ENCODE measurements around the gene PCSK7. TPM values are rescaled to one million over a fixed set of nuclear protein-coding genes. Genes with fewer than 3 reads are reported as not detected.
A peak's percentile ranks its signal among the peaks of the same experiment; 100 is the strongest.

Gene PCSK7
- total and polyA plus RNA-seq, 10 of the 15 experiments (the other 5 are each of a cell fraction or from before 2014, with no cell fraction given), result 5.5 to 81.5 (median 51.6) TPM

DNA sequence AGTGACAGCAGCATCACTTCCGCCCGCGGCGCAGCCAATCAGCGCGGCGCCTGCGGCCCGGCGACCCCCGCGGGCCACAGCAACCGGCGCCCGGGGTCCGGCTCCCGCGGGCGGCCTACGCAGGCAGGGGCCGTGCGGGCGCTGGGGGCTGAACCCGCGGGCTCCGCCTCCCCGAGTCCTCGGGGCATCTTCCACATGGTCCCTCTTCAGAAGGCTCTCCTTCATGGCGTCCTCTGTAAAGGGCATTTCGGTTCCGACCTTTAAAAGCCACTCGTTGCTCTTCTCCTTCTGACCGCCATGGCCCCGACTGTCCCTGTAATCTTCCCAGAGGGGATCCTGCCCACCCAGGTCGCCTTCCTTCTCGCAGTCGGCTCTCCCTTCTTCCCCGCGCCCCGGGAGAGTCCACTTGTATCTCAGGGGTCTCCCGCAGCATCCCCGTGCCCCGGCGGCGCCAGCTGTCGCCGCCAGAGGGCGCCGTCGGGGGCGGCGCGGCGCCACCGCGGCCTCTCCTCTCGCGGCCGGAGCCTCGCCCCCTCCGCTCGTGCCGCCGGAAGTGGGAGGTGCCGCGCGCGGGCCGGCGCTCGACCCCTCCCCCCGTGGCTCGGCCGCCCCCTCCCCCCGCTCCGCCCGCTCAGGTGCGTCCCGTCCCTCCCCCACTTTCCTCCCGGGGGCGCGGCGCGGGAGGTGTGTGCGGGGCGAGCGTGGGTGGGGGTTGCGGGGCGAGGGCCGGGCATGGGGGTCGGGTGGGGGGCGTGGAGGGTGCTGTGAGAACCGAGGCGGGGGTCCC is 412 bp upstream of the PCSK7 start, which contains the start of gene RNF214 (continued):
- TF ChIP-seq CHD4 (IDR thresholded peaks at IDR 0.05) (no peak), SREBF2 (IDR thresholded peaks at IDR 0.05; ENCODE audit: low read length) (no peak), ATF7 (IDR thresholded peaks at IDR 0.05; ENCODE audit: low read depth) (0 out of 2 replicates have a peak, but pooled peaks have one; percentile 29), KDM1A (IDR thresholded peaks at IDR 0.05; ENCODE audit: borderline replicate concordance) (no peak), ZSCAN29 (IDR thresholded peaks at IDR 0.05) (no peak), SMAD1 (IDR thresholded peaks at IDR 0.05; ENCODE audit: low read depth, partially characterized antibody) (no peak), STAT1 (conservative IDR thresholded peaks at IDR 0.05) (peak; percentile 63; the same call in 1 of the 2 replicates), ZBED1 (IDR thresholded peaks at IDR 0.05; ENCODE audit: borderline replicate concordance) (no peak), POLR2AphosphoS2 (IDR thresholded peaks at IDR 0.05; ENCODE audit: low read depth, low read length) (no peak), LARP7 (IDR thresholded peaks at IDR 0.05) (peak; percentile 88; the same call in 1 of the 2 replicates), GATAD2B (conservative IDR thresholded peaks at IDR 0.05; ENCODE audit: low read depth) (peak; percentile 91), SREBF1 (IDR thresholded peaks at IDR 0.05; ENCODE audit: low read length) (no peak), IKZF1 (conservative IDR thresholded peaks at IDR 0.05) (peak; percentile 70), PML (IDR thresholded peaks at IDR 0.05; ENCODE audit: low read length) (no peak), CBX5 (IDR thresholded peaks at IDR 0.05; ENCODE audit: low read depth) (no peak), ESRRA (IDR thresholded peaks at IDR 0.05; ENCODE audit: low read length) (no peak), TCF12 (IDR thresholded peaks at IDR 0.05; ENCODE audit: low read depth, low read length) (peak; percentile 78), MTA3 (IDR thresholded peaks at IDR 0.05; ENCODE audit: borderline replicate concordance, low read length) (no peak), BACH1 (IDR thresholded peaks at IDR 0.05; ENCODE audit: borderline replicate concordance) (peak; percentile 76), CBX3 (IDR thresholded peaks at IDR 0.05; ENCODE audit: borderline replicate concordance, low read depth) (no peak), SPI1 (IDR thresholded peaks at IDR 0.05; ENCODE audit: borderline replicate concordance, insufficient read depth, low read depth, low read length) (peak; percentile 55; the same call in 1 of the 2 replicates)
- TF ChIP-seq, protein P1, sequence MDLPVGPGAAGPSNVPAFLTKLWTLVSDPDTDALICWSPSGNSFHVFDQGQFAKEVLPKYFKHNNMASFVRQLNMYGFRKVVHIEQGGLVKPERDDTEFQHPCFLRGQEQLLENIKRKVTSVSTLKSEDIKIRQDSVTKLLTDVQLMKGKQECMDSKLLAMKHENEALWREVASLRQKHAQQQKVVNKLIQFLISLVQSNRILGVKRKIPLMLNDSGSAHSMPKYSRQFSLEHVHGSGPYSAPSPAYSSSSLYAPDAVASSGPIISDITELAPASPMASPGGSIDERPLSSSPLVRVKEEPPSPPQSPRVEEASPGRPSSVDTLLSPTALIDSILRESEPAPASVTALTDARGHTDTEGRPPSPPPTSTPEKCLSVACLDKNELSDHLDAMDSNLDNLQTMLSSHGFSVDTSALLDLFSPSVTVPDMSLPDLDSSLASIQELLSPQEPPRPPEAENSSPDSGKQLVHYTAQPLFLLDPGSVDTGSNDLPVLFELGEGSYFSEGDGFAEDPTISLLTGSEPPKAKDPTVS (IDR thresholded peaks at IDR 0.05; ENCODE audit: low read depth, low read length), result no peak
- TF ChIP-seq, protein P2, sequence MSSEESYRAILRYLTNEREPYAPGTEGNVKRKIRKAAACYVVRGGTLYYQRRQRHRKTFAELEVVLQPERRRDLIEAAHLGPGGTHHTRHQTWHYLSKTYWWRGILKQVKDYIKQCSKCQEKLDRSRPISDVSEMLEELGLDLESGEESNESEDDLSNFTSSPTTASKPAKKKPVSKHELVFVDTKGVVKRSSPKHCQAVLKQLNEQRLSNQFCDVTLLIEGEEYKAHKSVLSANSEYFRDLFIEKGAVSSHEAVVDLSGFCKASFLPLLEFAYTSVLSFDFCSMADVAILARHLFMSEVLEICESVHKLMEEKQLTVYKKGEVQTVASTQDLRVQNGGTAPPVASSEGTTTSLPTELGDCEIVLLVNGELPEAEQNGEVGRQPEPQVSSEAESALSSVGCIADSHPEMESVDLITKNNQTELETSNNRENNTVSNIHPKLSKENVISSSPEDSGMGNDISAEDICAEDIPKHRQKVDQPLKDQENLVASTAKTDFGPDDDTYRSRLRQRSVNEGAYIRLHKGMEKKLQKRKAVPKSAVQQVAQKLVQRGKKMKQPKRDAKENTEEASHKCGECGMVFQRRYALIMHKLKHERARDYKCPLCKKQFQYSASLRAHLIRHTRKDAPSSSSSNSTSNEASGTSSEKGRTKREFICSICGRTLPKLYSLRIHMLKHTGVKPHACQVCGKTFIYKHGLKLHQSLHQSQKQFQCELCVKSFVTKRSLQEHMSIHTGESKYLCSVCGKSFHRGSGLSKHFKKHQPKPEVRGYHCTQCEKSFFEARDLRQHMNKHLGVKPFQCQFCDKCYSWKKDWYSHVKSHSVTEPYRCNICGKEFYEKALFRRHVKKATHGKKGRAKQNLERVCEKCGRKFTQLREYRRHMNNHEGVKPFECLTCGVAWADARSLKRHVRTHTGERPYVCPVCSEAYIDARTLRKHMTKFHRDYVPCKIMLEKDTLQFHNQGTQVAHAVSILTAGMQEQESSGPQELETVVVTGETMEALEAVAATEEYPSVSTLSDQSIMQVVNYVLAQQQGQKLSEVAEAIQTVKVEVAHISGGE (CRISPR knock-in tag; IDR thresholded peaks at IDR 0.05), result no peak
- TF ChIP-seq, protein P3, sequence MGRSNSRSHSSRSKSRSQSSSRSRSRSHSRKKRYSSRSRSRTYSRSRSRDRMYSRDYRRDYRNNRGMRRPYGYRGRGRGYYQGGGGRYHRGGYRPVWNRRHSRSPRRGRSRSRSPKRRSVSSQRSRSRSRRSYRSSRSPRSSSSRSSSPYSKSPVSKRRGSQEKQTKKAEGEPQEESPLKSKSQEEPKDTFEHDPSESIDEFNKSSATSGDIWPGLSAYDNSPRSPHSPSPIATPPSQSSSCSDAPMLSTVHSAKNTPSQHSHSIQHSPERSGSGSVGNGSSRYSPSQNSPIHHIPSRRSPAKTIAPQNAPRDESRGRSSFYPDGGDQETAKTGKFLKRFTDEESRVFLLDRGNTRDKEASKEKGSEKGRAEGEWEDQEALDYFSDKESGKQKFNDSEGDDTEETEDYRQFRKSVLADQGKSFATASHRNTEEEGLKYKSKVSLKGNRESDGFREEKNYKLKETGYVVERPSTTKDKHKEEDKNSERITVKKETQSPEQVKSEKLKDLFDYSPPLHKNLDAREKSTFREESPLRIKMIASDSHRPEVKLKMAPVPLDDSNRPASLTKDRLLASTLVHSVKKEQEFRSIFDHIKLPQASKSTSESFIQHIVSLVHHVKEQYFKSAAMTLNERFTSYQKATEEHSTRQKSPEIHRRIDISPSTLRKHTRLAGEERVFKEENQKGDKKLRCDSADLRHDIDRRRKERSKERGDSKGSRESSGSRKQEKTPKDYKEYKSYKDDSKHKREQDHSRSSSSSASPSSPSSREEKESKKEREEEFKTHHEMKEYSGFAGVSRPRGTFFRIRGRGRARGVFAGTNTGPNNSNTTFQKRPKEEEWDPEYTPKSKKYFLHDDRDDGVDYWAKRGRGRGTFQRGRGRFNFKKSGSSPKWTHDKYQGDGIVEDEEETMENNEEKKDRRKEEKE (IDR thresholded peaks at IDR 0.05), result no peak
- TF ChIP-seq, protein P4, sequence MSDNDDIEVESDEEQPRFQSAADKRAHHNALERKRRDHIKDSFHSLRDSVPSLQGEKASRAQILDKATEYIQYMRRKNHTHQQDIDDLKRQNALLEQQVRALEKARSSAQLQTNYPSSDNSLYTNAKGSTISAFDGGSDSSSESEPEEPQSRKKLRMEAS (IDR thresholded peaks at IDR 0.05; ENCODE audit: low read depth, low read length), result peak; percentile 13; the same call in 1 of the 2 replicates

Data from GM12878 (cell line).